CD4-positive, alpha-beta T cell treated with Interleukin-21 for 1 hour (primary cell): ENCODE results near the gene LYPD1.

Experiments
- DNase-seq: peaks from one replicate; pipeline ENCODE4 v3.0.0-alpha.2; 2020

The LYPD1 gene

DNA sequence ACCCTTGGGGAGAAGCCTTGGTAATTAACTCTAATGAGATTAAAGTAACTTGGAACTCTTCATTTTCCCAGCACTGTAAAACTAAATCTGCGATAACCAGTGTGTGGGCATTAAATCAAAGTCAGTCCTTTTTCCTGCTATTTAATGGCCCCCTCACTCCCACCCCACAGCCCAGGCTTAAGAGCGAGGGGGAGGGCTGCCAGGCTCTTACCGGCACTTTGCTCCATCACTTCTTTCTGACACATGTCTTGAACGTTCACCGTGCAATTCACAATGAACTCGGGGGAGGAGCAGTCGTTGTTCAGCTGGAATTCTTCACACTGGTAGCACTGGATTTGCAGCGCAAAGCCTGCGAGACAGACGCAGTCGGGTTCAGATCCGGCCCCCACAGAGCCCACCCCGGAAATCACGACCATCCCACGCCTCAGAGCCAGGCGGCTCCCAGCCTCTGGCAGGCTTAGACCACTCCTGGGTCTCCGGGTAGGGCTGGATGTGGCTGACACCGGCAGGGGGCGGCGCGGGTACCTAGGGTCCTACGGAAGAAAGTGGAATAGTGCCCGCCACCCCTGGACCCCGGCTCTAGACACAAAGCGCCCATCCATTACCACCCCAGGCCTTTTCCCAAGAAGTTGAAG, 1.7 kb downstream of the LYPD1 start:
- DNase-seq, result no peak

DNA sequence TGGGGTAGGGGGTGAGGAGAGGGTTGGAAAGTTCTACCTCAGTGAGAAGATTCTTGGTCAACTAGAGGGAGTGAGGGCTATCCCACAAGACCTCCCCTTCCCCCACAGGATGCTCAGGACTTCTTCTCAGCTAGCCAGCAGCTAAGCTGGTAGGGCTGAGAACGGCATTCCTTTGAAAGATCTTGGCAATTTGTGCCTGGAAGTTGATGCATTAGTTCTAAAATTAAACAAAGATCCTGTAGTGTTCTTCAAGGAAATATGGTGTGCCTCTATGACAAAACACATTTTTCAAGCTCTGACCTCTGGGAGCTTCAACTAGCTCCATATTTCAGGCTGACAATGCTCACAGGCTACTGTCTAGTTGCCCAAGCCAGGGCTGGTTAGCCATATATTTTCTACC, 2.3 kb downstream of the LYPD1 start:
- DNase-seq, result no peak

DNA sequence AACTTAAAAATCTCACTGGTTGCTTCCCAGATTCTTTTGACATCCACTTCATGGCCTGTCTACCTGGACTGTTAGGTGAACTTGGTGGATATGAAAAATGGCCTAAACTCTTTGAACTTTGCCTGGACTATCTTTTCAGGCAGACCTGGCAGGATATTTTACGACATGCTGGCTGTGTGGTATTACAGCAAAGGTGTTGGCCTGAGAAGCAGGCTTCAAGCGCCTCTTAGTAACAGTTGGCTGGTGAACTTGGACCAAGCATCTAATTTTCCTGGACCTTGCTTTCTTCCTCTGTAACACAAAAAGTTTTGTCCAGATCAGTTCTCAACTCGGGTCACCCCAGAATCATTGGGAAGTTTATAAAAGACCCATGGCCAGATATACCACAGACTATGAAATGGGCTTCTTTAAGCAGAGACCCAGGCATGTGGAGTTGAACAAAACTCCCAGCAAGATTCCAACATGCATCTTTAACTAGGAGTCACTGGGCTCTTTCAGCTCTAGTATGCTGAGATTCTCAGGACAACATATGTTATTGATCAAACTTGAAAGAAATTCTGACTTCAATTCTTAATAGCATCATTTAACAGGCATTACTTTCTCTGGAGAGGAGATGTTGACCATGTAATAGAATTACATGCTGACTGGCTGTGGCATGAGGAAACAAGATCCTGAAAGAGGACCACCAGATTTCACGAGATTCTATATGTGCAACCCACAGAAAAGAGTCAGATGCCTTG, 4.4 kb downstream of the LYPD1 start:
- no peak for DNase-seq

DNA sequence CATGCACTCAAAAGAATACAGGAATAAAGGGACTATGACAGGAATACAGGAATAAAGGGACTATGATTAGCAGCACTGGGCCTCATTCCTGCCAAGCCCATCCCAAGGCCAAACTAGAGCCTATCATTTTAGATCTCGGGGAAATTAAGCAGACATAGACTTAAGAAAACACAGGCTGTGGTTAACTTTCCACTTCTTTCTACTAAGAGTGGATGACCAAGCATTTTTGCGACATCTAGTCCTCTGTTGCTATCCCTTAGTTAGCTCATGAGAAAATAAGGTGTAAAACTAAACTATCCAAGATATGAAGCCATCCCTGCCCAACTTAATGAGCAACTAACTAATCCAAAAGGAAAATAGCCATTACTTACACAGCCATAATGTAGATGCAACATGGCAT, 5.9 kb downstream of the LYPD1 start:
- DNase-seq, result no peak

DNA sequence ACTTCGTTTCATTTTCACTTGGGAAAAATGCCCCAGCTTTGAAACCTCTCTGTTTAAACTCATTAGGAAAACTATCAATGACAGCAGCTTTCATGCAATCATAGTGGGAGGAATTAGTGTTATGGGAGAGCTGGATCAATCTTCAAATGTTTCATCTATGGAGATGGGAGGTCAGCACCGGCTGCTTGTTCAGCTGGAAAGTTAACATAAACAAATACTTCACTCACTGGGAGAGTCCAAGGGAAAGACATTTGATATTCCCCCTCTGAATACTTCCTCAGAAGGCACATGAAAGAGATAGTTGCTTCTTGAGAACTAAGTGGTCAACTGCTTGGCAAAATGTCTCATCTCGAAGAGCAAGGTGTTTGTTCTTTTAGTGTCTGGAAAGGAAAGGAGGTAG, 7.3 kb downstream of the LYPD1 start:
- DNase-seq, result no peak

DNA sequence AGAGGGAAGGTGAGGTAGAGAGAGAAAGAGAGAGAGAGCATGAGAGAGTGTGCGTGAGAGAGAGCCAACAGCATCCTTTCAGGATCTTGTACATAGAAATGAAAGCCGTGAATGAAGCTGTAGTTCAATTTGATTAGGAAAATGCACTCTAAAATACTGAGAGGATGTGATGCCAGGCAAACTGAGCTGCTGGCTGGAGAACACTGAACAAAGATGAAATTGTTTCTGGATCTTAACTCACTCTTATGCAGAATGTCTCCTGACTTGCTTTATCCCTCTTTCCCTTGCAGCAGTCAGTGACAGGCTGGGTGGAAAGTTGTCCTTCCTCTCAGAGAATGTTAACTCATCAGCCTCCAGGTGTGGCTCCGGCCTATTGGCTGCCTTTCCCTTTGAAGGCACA, 10.7 kb downstream of the LYPD1 start:
- no peak for DNase-seq

DNA sequence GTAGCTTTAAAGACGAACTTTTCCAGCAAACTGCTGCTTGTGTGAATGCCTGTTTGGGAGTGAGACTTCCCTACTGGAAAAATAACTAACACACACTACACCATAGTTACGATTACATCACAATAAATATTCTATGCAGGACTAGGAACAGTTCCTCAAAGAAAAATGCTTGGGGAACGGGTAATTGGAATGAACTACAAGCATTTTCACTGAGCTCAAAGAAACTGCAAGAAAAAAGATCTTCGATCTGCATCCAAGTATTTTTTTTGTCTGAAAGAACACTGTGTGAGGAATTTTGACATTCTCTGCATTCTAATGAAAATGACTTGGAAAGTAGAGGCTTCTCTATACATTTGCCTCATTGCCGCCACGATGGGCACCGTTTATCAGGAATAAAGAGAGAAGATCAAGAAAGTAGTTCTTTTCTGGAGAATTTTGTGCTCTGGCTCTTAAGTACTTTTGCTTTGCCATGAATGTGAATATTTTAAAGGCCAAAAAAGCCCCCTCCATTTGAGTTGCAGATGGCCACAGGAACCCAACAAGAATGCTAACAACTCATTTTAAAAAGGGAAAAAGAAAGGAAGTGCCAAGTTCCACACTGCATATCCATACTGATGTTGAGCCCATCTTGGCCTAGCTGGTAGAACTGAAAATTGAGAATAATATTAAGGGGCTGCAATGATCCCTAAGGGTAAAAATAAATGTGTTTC, 13.6 kb downstream of the LYPD1 start:
- no peak for DNase-seq

DNA sequence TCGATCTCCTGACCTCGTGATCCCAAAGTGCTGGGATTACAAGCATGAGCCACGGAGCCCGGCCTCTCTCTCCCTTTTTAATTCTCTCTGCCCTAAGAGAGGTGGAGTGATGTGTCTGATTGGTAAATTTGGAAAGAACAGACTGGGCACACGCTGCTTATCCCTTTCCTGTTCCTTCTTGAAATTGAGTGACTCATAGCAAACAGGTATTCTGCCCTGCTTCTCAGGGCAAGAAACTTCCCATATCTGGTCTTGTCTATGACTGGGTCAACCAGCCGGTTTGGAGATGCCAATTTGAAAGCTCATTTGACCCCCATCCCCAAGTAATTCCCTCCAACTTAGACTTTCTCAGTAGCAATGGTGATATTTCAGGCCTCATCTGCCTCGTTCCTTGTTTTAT, 15.0 kb downstream of the LYPD1 start:
- no peak for DNase-seq

DNA sequence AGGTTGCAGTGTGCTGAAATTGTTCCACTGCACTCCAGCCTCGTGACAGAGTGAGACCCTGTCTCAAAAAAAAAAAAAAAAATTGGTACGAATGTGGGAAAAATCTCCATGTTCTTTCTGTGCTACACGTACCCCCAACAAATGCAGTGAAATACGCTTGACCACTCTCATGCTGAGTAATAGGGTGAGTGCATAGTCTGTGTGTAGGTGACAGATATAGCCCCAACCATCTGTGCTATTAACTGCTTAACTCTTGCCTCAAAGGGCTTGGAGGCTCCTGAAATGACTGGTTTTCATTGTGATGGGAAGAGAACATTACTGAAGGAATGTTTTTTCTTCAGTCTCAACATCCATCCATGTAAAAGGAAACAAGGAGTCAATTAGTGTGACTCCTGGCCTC, 15.7 kb downstream of the LYPD1 start:
- no peak for DNase-seq

DNA sequence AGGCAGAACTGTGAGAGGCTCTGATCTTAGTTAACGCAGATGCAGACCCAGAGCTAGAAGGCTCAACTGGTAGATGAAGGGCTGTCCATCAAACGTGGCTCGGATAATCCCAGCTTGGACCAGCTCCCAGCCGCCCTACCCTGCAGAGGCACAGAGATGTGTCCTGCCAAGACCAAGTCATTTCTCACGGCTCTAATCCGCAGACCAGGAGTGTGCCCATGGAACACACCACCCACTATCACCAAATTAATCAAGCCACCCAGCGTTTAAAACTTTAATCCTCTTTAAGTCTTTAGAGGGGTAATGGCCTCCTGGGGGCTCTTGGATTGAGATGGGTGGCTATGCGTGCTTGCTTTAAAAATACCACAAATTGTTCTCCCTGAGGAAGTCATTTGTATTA, 17.5 kb downstream of the LYPD1 start:
- DNase-seq, result no peak

DNA sequence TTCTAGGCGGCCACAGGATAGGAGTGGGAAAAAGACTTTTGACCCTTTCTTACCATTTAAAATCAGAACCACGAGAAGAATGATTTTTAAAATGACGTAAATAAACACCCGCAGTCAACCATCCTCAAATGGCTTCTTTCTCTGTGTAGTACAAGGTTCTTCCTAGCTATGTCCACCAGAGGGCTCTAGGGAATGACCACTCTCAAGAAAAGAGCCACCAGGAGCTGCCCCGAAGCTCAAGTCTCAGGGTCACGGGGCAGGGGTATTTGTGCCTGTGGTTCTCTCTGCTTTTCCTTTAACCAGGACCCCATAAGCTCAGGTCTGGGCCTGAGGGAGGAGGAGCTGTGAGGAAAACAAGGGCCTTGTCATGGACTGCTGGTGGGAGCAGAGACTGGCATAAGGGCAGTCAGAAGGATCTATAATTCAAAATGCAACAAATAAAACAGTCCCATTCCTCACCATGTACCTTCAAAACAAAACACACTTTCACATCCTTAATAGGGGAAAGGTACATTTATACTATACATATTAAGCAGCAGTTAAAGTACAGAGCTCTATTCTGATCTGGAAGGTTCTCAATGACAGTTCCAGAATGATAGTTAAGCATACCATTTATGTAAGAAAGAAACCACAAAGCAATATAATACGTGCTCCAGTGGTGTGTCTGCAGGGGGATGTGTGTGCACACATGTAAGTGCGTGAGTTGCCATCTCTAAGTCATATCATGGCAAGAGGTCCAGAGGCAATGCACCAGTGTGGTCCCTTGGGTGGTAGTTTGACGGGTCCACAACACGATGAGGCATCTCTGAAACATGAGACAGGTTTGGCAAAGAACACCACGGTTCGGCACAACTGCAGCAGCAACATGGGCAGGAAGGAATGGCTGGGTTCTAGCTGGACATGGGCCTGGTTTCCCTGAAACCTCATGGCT, 18.6 kb downstream of the LYPD1 start:
- no peak for DNase-seq

DNA sequence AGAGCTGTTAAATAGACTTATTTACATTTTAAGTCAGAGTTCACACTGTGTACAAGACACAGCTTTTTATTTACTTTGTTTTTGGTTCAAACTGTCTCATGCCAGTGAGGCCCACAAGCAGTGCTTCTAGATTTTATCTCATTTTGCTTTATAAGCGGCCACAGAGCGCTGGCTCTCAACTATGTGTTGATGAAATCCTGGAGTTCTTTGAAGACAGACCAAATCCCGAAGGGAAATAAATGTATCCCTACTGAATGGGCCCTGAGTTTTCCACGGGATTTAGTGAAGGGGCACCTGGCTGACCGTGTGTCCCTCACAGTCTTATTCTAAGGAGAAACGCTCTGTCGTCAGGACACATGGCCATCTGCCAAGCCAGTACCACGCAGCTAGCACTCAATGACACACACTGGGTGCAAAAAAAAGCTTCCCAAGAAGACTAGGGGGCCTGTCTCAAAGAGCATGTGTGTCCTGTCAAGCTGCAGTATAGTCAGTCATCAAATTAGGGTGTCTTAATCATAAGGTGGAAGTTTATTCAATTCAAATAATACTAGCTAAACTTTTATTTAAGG, 23.4 kb downstream of the LYPD1 start:
- DNase-seq, result no peak

DNA sequence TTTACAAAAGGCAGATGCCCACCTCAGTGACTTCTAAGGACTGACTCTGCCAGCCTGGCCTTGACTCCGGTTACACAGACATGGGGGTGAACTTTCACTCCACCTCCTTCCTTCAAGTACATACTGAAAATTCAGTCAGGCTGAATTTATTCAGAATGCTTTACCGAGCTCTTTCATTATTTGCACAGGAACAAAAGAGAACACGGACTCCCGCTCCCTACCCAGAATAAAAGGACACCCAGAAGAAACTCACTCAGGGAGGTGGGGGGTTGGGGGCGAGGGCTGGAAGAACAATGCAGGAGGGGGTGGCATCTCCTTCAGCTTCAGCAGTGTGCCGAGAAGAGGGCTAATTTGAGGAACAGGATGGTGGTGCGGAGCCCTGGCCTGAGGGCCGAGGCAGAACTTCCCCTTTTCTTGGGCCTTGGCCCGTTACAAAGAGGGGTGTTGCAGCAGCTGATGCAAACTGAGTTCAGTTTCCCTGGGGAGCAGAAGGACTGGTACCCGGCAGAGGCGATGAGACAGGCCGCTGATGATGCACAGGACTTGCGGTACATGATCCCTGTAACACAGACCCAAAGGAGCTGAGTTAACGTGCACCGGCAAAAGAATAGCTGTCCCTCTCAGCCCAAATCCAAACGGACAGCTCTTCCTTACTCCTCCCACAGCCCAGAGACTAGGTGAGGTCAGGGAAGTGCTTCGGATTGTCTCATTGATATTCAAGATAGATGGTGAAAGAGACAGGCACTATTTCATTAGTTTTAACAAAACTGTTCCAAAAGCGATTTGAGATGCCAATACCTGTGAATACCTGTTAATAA, 24.1 kb downstream of the LYPD1 start:
- no peak for DNase-seq

DNA sequence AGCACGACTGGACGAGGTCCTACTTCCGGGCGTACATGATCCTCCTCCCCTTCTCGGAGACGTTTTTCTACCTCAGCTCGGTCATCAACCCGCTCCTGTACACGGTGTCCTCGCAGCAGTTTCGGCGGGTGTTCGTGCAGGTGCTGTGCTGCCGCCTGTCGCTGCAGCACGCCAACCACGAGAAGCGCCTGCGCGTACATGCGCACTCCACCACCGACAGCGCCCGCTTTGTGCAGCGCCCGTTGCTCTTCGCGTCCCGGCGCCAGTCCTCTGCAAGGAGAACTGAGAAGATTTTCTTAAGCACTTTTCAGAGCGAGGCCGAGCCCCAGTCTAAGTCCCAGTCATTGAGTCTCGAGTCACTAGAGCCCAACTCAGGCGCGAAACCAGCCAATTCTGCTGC, 24.8 kb downstream of the LYPD1 start:
- DNase-seq, result no peak

DNA sequence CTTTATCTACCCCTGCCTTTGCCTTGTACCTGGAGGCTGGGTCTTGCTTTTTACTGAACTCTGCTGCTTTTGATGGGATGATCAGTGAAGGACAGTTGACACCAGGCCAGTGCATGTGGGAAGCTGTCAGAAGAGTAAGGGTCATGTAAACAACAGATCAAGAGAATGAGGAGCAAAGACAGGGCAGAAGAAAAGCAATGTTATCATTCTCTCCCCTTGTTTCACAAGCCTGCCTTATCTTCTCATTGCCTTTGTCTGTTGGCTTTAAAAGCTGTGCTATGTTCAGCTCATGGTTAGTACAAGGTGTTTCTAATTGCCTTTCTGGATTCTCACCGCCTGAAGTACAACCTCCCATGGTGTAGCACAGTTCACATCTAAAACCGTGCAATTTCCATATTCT, 27.6 kb downstream of the LYPD1 start:
- no peak for DNase-seq

DNA sequence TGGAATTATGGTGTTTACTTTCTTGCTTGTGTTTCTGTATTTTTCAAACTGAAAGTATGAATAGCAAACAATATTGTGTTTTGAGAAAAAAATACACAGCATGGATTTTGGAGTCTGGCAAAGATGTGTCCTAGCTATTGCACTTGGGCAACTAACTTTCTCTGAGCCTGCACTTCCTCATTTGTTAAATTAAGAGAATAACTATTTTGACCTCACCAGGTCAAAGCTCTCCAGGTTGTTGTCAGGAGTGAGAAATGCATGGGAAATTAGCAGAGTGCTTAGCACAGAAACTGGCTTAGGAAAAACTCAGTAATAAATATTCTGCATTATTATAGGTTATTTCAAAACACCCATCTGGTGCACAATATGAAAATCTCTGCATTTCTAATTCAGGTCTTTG, 28.2 kb downstream of the LYPD1 start:
- DNase-seq, result no peak

DNA sequence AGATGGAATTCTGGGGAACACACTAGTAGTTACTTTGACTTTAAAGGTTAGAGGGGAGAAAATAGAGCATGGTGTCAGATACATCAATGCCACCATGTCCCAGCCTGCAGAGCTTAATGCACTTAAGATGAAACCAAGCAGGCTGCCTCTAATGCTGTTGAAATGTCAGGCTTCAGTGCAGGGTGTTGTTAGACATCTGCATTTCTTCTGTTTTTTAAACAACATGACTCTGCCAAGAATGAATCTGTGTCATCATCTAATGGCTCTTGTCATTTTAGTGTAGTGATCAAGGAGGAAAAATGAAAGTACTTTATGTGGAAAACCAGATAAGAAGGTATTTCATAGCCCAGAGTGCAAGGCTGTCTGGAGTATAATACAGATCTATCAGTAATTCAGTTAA, 29.9 kb downstream of the LYPD1 start:
- DNase-seq, result no peak

DNA sequence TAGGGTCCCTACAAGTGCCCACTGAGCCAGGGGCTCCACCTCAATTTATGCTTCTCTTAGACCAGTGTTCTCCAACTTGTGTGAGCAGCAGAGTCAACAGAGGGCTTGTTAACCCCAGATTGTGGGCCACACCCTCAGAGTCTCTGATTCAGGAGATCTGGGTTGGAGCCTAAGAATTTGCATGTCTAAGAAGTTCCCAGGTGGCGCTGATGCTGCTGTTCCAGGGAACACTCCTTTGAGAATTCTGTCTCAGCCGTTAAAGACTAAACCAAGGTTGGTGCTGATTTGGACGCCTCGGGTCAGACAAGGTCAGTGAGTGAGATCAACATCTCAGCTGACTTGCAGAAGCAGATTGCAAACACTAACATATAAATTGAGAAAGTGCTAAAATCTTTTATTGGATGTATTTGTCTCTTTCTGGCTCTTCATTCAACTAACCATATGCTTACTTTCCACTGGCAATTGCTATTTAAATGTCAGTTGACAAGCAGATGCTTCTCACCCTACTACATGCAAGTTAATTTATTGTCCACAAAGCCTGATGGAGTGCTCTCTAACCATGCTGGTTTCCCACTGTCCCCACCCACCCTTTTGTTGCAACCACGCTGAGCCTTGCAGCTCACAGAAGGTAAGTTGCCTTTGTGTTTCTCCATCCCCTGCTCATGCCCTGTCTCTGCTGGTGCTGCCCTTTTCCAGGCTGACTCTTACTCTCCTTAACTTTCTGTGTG, 31.5 kb downstream of the LYPD1 start:
- no peak for DNase-seq

DNA sequence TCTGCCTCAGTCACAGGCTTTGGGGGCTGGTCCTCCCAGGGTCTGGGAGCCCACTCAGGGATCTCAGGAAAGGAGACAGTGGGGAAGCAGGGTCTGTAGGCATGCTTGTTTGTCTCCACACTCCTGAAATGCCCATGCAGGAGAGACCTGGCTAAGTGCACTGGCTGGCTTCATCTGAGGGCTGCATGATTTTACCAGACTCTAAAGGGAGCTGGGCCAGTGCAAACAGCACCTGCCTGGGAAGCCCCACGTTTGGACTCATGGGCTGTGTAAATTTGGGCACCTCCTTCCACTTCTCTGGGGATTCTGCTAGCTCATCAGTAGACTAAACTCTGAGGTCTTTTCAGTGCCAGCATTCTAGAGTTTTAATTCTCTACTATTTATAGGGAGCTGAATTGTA, 33.7 kb downstream of the LYPD1 start:
- DNase-seq, result no peak

DNA sequence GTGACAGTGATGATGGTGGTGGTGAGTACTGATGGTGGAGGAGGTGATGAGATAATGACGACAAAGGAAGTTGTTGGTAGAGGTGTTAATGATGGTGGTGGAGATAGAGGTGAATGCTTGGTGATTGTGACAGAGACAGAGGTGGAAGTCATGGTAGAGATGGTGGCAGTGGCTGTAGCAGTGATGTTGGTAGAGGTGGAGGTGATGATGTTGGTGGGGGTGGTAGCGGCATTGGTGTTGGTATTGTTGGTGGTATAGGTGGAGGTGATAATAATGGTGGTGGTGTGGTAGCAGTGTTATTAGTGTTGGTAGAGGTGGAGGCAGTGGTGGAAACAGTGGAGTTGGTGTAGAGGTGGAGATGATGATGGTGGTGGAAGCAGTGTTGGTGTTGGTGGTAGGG, 36.4 kb downstream of the LYPD1 start:
- no peak for DNase-seq

DNA sequence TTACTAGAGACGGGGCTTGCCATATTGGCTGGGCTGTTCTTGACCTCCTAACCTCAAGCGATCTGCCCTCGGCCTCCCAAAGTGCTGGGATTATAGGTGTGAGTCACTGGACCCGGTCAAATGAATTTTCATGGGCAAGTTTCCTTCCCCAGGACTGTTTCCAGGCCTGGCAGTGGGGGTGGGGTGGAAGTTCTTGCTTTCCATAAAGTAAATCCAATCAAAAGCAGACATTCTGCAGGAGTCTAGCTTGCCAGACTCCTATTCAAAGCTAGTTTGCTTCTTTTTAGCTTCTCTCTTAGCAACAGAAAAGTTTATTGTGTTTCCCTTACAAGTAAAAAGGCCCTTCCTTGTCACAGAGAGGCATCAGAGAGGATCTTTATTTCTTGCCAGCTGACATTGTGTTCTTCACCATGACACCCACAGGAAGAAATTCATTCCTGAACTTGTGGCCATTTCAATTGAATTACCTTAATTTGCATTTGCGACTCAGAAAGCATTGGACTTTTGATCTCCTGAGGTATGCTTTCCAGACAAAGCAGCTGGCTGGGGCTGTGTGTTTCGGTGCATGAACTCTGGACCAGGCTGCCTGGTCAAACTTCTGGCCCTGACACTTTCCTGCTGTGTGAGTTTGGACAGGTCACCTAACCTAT, 37.9 kb downstream of the LYPD1 start:
- DNase-seq, result no peak
